ENCODE data around the gene AANAT.

Gene AANAT

GRCh38 chr17:76519048-76519966 is 51.9 kb downstream of the AANAT start:
- Histone ChIP-seq H3K27me3 (ENCODE audit: control insufficient read depth, insufficient read depth, low read length) (no peaks in the 10 kb centered on the region), H3K27ac (no peak overlapping the region), H3K36me3 (ENCODE audit: control insufficient read depth, insufficient read depth, low read length) (no peaks in the 10 kb centered on the region), H2AFZ (no peak overlapping the region), H3K79me2 (no peaks in the 10 kb centered on the region), H3K9ac (no peak overlapping the region), H3K4me3 (ENCODE audit: low read depth, low read length) (no peak overlapping the region), H3K4me2 (ENCODE audit: low read length) (no peak overlapping the region), H3K4me1 (peaks cover 4% of the 10 kb centered on the region), H3K9me3 (ENCODE audit: control insufficient read depth, low read length) (no peaks in the 10 kb centered on the region)
- TF ChIP-seq CTCF (IDR thresholded peaks at IDR 0.05), result no peak

All from parathyroid adenoma (tissue), 2 donors.